ENCODE measurements around the gene TM9SF3. TPM values are rescaled to one million over a fixed set of nuclear protein-coding genes. Genes with fewer than 3 reads are reported as not detected.

Gene TM9SF3
- total RNA-seq, 4 donors from 2014 or later = 27.5 to 32.4 (median 31.0) TPM

DNA sequence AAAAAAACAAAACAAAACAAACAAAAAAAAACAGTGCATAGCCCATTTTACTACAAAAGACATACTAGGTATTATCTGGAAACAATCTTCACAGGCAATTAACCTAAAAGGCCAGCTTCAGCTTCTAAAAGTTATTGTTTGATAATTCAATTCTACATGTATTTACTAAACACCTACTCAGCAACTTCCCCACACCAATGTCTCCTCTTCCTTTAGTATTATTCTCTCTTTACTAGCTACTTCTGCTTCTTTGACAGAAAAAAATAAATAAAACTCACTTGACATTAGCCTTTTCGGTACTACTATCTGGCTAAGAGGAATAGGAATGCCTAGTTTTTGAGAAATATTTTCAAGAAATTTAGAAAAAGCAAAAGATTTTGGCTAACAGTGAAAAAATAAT lies 2.8 kb downstream of the TM9SF3 start:
- no peak for TF ChIP-seq POLR2A (IDR thresholded peaks at IDR 0.05)
- TF ChIP-seq, protein P1, sequence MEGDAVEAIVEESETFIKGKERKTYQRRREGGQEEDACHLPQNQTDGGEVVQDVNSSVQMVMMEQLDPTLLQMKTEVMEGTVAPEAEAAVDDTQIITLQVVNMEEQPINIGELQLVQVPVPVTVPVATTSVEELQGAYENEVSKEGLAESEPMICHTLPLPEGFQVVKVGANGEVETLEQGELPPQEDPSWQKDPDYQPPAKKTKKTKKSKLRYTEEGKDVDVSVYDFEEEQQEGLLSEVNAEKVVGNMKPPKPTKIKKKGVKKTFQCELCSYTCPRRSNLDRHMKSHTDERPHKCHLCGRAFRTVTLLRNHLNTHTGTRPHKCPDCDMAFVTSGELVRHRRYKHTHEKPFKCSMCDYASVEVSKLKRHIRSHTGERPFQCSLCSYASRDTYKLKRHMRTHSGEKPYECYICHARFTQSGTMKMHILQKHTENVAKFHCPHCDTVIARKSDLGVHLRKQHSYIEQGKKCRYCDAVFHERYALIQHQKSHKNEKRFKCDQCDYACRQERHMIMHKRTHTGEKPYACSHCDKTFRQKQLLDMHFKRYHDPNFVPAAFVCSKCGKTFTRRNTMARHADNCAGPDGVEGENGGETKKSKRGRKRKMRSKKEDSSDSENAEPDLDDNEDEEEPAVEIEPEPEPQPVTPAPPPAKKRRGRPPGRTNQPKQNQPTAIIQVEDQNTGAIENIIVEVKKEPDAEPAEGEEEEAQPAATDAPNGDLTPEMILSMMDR (IDR thresholded peaks at IDR 0.05 in 4 of 5, conservative IDR thresholded peaks at IDR 0.05 in 1 of 5) = no peak
- ATAC-seq (no peak), DNase-seq (no peak)
- Histone ChIP-seq H3K9me3 (no peaks in the 10 kb centered on the region), H3K36me3 (no peaks in the 10 kb centered on the region), H3K27me3 (no peaks in the 10 kb centered on the region), H3K4me1 (peaks cover 46 to 67% of the 10 kb centered on the region in 2 donors), H3K27ac (peak overlapping the region in 1 of 4 donors; percentile 4), H3K4me3 (no peak overlapping the region)
- intact Hi-C loops (cut with DNase I; ENCODE audit: low total_unique reads) = no loop called here
- in situ Hi-C loops (cut with MboI; ENCODE audit: low sequenced_read_pairs in 4 of 4) = no loop called here

DNA sequence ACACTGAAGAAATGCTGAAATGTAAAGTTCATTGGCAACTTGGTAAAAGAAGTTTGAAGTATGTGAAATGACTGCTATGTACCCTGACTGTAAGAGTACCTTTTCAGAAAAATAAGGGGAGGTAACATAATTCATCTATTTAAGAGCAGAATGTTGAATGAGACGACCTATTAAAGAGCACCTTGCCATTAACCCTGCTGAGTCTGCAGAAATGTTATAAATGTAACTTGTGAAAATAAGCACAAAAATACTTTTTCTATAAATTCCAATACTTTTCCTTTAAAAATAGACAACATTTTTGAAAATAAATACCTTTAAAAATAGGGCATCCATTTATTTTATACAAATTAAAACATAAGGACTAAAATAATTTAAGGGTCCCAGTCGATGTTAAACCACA lies 7.7 kb downstream of the TM9SF3 start:
- no peaks in the 10 kb centered on the region for H3K27me3 ChIP-seq
- H3K4me3 ChIP-seq = no peak overlapping the region
- peaks cover 44 to 59% of the 10 kb centered on the region in 2 donors for H3K4me1 ChIP-seq
- H3K27ac ChIP-seq = peak overlapping the region in 1 of 4 donors; percentile 17
- in situ Hi-C loops (cut with MboI; ENCODE audit: low sequenced_read_pairs in 4 of 4) (no loop called here), intact Hi-C loops (cut with DNase I; ENCODE audit: low total_unique reads) (no loop called here)
- ATAC-seq (no peak), DNase-seq (no peak)
- TF ChIP-seq, protein P1 (IDR thresholded peaks at IDR 0.05 in 4 of 5, conservative IDR thresholded peaks at IDR 0.05 in 1 of 5) = no peak
- no peak for TF ChIP-seq POLR2A (IDR thresholded peaks at IDR 0.05)
- no peaks in the 10 kb centered on the region for H3K36me3 ChIP-seq
- H3K9me3 ChIP-seq = no peaks in the 10 kb centered on the region

DNA sequence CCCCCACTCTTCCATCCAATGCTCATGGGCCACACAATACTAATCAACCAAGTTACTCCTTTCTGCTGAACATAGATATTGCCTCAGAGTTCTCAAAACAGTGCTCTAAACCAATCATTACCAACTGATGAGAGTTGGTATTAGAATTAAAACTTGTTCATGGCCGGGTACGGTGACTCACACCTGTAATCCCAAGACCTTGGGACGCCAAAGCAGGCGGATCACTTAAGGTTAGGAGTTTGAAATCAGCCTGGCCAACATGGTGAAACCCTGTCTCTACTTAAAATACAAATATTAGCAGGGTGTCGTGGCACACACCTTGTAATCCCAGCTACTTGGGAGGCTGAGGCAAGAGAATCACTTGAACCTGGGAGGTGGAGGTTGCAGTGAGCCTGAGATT lies 8.2 kb downstream of the TM9SF3 start:
- DNase-seq (no peak), ATAC-seq (no peak)
- intact Hi-C loops (cut with DNase I; ENCODE audit: low total_unique reads) = no loop called here
- no peaks in the 10 kb centered on the region for H3K27me3 ChIP-seq
- H3K27ac ChIP-seq = peak overlapping the region in 1 of 4 donors; percentile 17
- no peaks in the 10 kb centered on the region for H3K9me3 ChIP-seq
- H3K4me1 ChIP-seq = peaks cover 45 to 55% of the 10 kb centered on the region in 2 donors
- no peak overlapping the region for H3K4me3 ChIP-seq
- H3K36me3 ChIP-seq = no peaks in the 10 kb centered on the region
- no peak for TF ChIP-seq POLR2A (IDR thresholded peaks at IDR 0.05)
- TF ChIP-seq, protein P1 (IDR thresholded peaks at IDR 0.05 in 4 of 5, conservative IDR thresholded peaks at IDR 0.05 in 1 of 5) = no peak
- in situ Hi-C loops (cut with MboI; ENCODE audit: low sequenced_read_pairs in 4 of 4) = no loop called here

DNA sequence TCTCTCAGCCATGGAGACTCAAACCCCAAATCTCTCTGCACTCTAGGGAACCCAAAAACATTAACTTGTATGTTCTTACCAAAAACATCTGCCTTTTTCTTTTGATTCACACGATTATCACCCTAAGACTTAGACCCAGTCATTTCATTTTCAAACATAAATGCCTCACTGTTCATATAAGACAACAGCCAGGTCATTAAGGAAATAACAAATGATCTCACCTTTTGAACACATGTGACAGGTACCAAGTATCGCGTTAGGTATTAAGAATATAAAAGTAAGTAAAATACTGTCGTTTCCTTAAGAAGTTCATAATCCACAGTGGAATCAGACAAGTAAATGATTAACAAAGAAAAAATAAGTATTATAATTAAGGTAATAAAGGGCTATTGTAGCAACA lies 8.8 kb downstream of the TM9SF3 start:
- H3K27me3 ChIP-seq = no peaks in the 10 kb centered on the region
- H3K27ac ChIP-seq = no peak overlapping the region
- no peak for TF ChIP-seq POLR2A (IDR thresholded peaks at IDR 0.05)
- TF ChIP-seq, protein P1 (IDR thresholded peaks at IDR 0.05 in 4 of 5, conservative IDR thresholded peaks at IDR 0.05 in 1 of 5) = no peak
- in situ Hi-C loops (cut with MboI; ENCODE audit: low sequenced_read_pairs in 4 of 4) (no loop called here), intact Hi-C loops (cut with DNase I; ENCODE audit: low total_unique reads) (no loop called here)
- H3K36me3 ChIP-seq = no peaks in the 10 kb centered on the region
- no peak for DNase-seq
- peaks cover 51 to 59% of the 10 kb centered on the region in 2 donors for H3K4me1 ChIP-seq
- no peak for ATAC-seq
- no peak overlapping the region for H3K4me3 ChIP-seq
- no peaks in the 10 kb centered on the region for H3K9me3 ChIP-seq

DNA sequence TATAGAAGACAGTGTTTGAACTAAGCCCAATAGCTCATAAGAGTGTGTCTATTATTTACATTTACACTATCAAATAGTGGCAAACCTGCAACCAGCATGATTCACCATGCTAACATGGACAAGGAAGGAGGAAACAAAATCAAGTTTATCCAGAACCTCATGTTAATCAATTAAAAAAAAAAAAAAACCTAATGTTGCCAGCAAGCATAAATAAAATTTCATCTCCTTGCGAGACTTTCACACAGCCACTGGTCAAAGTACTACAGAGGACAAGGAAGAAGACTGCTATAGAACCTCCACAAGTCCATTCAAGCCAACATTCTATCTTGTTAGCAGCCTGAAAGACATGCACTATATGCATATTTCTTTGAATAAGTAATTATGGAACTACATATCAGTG lies 9.7 kb downstream of the TM9SF3 start:
- in situ Hi-C loops (cut with MboI; ENCODE audit: low sequenced_read_pairs in 4 of 4) (no loop called here), intact Hi-C loops (cut with DNase I; ENCODE audit: low total_unique reads) (no loop called here)
- no peak for TF ChIP-seq POLR2A (IDR thresholded peaks at IDR 0.05)
- TF ChIP-seq, protein P1 (IDR thresholded peaks at IDR 0.05 in 4 of 5, conservative IDR thresholded peaks at IDR 0.05 in 1 of 5) = no peak
- Histone ChIP-seq H3K4me1 (peaks cover 54 to 60% of the 10 kb centered on the region in 2 donors), H3K36me3 (no peaks in the 10 kb centered on the region), H3K27ac (no peak overlapping the region), H3K27me3 (no peaks in the 10 kb centered on the region), H3K9me3 (no peaks in the 10 kb centered on the region), H3K4me3 (no peak overlapping the region)
- no peak for ATAC-seq
- no peak for DNase-seq

Data from gastrocnemius medialis (tissue), 4 donors.